H1 (cell line): ENCODE results near the gene SGK2. TPM values are rescaled to one million over a fixed set of nuclear protein-coding genes. Genes with fewer than 3 reads are reported as not detected.
A peak's percentile ranks its signal among the peaks of the same experiment; 100 is the strongest.

Source experiments
- CTCF ChIA-PET: fragments of 300-600 bp; sonication (Branson Sonifier 250); formaldehyde crosslinking; loops from one replicate; lab custom pipeline; 2021; ENCODE audit not compliant: partially characterized antibody; lab: Charles Lee
- POLR2A ChIA-PET: fragments of 300-600 bp; sonication (Branson Sonifier 250); formaldehyde crosslinking; loops from one replicate; lab custom pipeline; 2021; ENCODE audit warnings: inconsistent platforms; ENCODE audit not compliant: partially characterized antibody; lab: Charles Lee
- DNase-seq, 2 experiments: peaks; one replicate each; pipeline versions ENCODE4 v3.0.0 to v3.0.0-alpha.2; 2010 to 2022; ENCODE audit warnings: low spot score in 2 of 2, low read depth in 1 of 2, mixed read lengths in 1 of 2
- FAIRE-seq: peaks from 2 replicates; lab custom pipeline; 2011; peaks lifted over from hg19 to GRCh38; lab: Jason Lieb, UNC
- H2AFZ ChIP-seq: 2 replicates; pipeline ENCODE4 v1.8.1; 2012; ENCODE audit warnings: low read length, inconsistent platforms
- H2AK5ac ChIP-seq: 2 replicates; pipeline ENCODE4 v1.6.1; 2013; ENCODE audit warnings: low read depth, low read length
- H2BK120ac ChIP-seq: replicated peaks from 2 replicates; pipeline ENCODE3; 2013; ENCODE audit warnings: low read depth, low read length, inconsistent platforms
- H2BK12ac ChIP-seq: 2 replicates; pipeline ENCODE4 v1.6.1; 2013; ENCODE audit warnings: low read depth, low read length
- H2BK15ac ChIP-seq: 2 replicates; pipeline ENCODE4 v1.6.1; 2013; ENCODE audit warnings: low read length
- H2BK20ac ChIP-seq: 2 replicates; pipeline ENCODE4 v1.6.1; 2013; ENCODE audit warnings: low read length
- H2BK5ac ChIP-seq: 2 replicates; pipeline ENCODE4 v1.6.1; 2013; ENCODE audit warnings: low read depth, low read length
- H3K14ac ChIP-seq: 2 replicates; pipeline ENCODE4 v1.6.1; 2013; ENCODE audit warnings: inconsistent platforms; ENCODE audit not compliant: insufficient read length
- H3K18ac ChIP-seq: 2 replicates; pipeline ENCODE4 v1.6.1; 2013; ENCODE audit warnings: low read length; ENCODE audit errors: extremely low read depth
- H3K23ac ChIP-seq: 2 replicates; pipeline ENCODE4 v1.6.1; 2013; ENCODE audit warnings: inconsistent platforms; ENCODE audit not compliant: insufficient read length
- H3K23me2 ChIP-seq: 2 replicates; pipeline ENCODE4 v1.6.1; 2013; ENCODE audit warnings: low read depth, low read length
- H3K27ac ChIP-seq: 2 replicates; pipeline ENCODE4 v1.6.1; 2011; ENCODE audit warnings: low read depth, low read length, inconsistent platforms
- H3K27me3 ChIP-seq, 4 experiments: replicated peaks in 1 of 4; 1 replicate in 1 of 4; 2 replicates in 3 of 4; pipeline versions ENCODE4 v1.6.1 to v1.8.1; 2011 to 2013; ENCODE audit warnings: low read length in 3 of 4, mild to moderate bottlenecking in 3 of 4, inconsistent platforms in 2 of 4, mixed read lengths in 2 of 4, moderate library complexity in 1 of 4; ENCODE audit not compliant: control insufficient read depth in 3 of 4, insufficient read depth in 3 of 4; ENCODE audit errors: extremely low read depth in 1 of 4
- H3K36me3 ChIP-seq, 4 experiments: 2 replicates each; pipeline versions ENCODE4 v1.6.1 to v1.8.1; 2011 to 2013; ENCODE audit warnings: mild to moderate bottlenecking in 4 of 4, low read length in 3 of 4, moderate library complexity in 2 of 4, control low read depth in 1 of 4, inconsistent platforms in 1 of 4; ENCODE audit not compliant: insufficient read depth in 4 of 4, control insufficient read depth in 2 of 4
- H3K4ac ChIP-seq: replicated peaks from 2 replicates; pipeline ENCODE3; 2013; ENCODE audit warnings: low read length, low read depth, mixed read lengths, inconsistent platforms; ENCODE audit not compliant: insufficient read length
- H3K4me1 ChIP-seq, 4 experiments: replicated peaks in 1 of 4; 1 replicate in 1 of 4; 2 replicates in 3 of 4; pipeline versions ENCODE4 v1.6.1 to v1.8.1; 2011 to 2013; ENCODE audit warnings: low read length in 3 of 4, inconsistent platforms in 2 of 4, mixed read lengths in 1 of 4; ENCODE audit not compliant: insufficient read depth in 4 of 4, control insufficient read depth in 3 of 4
- H3K4me2 ChIP-seq, 2 experiments: 2 replicates each; pipeline versions ENCODE4 v1.6.1 to v1.8.1; 2011 to 2013; ENCODE audit warnings: low read depth in 2 of 2, low read length in 2 of 2, control low read depth in 1 of 2, inconsistent platforms in 1 of 2, mild to moderate bottlenecking in 1 of 2; ENCODE audit not compliant: insufficient read depth in 1 of 2
- H3K4me3 ChIP-seq, 4 experiments: fragments of 200-600, 300-600 bp in 1 of 4; sonication (generic), shearing (Covaris generic), sonication (Bioruptor Twin) in 1 of 4; 2 replicates each; pipeline versions ENCODE4 v1.5.1 to v1.8.1; 2011 to 2016; ENCODE audit warnings: low read length in 4 of 4, low read depth in 3 of 4, control low read depth in 2 of 4, inconsistent platforms in 2 of 4, mild to moderate bottlenecking in 2 of 4, mixed read lengths in 1 of 4, moderate library complexity in 1 of 4; ENCODE audit not compliant: insufficient read depth in 2 of 4; ENCODE audit errors: extremely low read depth in 1 of 4
- H3K56ac ChIP-seq: replicated peaks from 2 replicates; pipeline ENCODE3; 2013; ENCODE audit warnings: low read depth, mild to moderate bottlenecking, mixed read lengths, low read length, inconsistent platforms; ENCODE audit not compliant: insufficient read length
- H3K79me1 ChIP-seq: 2 replicates; pipeline ENCODE4 v1.6.1; 2013; ENCODE audit warnings: low read depth, low read length, control low read depth
- H3K79me2 ChIP-seq, 2 experiments: 2 replicates each; pipeline versions ENCODE4 v1.6.1 to v1.8.1; 2012 to 2013; ENCODE audit warnings: low read length in 2 of 2, mild to moderate bottlenecking in 2 of 2, inconsistent platforms in 1 of 2; ENCODE audit not compliant: insufficient read depth in 2 of 2, control insufficient read depth in 1 of 2
- H3K9ac ChIP-seq, 4 experiments: replicated peaks in 1 of 4; 1 replicate in 1 of 4; 2 replicates in 3 of 4; pipeline versions ENCODE4 v1.6.1 to v1.8.1; 2011 to 2013; ENCODE audit warnings: low read depth in 3 of 4, low read length in 3 of 4, control low read depth in 2 of 4, mild to moderate bottlenecking in 2 of 4, moderate library complexity in 2 of 4, inconsistent platforms in 1 of 4; ENCODE audit errors: extremely low read depth in 1 of 4
- H3K9me3 ChIP-seq, 2 experiments: 2 replicates each; pipeline versions ENCODE4 v1.6.1 to v1.8.1; 2012 to 2013; ENCODE audit warnings: mild to moderate bottlenecking in 2 of 2, moderate library complexity in 2 of 2, control low read depth in 1 of 2, inconsistent platforms in 1 of 2, low read depth in 1 of 2, low read length in 1 of 2, mixed read lengths in 1 of 2; ENCODE audit not compliant: insufficient read depth in 2 of 2
- H4K20me1 ChIP-seq, 2 experiments: replicated peaks in 1 of 2; 2 replicates each; pipeline versions ENCODE3 to v1.8.1; 2011 to 2013; ENCODE audit warnings: inconsistent platforms in 2 of 2, low read length in 2 of 2, mild to moderate bottlenecking in 1 of 2; ENCODE audit not compliant: insufficient read depth in 2 of 2, control insufficient read depth in 1 of 2
- H4K5ac ChIP-seq: 2 replicates; pipeline ENCODE4 v1.6.1; 2013; ENCODE audit warnings: low read length, low read depth, mixed read lengths, inconsistent platforms; ENCODE audit not compliant: insufficient read length
- H4K8ac ChIP-seq: 2 replicates; pipeline ENCODE4 v1.8.0; 2013; ENCODE audit warnings: mild to moderate bottlenecking, moderate library complexity, low read length, inconsistent platforms; ENCODE audit not compliant: insufficient read depth; ENCODE audit errors: extremely low read depth
- H4K91ac ChIP-seq: replicated peaks from 2 replicates; pipeline ENCODE3; 2013; ENCODE audit warnings: low read length, mixed read lengths, inconsistent platforms; ENCODE audit not compliant: insufficient read length
- BCL11A ChIP-seq, 2 experiments: IDR thresholded peaks; one replicate each; pipeline ENCODE4 v1.6.1; 2011; ENCODE audit warnings: low read depth in 2 of 2, low read length in 2 of 2, mild to moderate bottlenecking in 2 of 2
- CBX5 ChIP-seq: fragments of 300-800, 300-1000 bp; sonication (generic); IDR thresholded peaks from 2 replicates; pipeline ENCODE4 v1.7.1; 2016; ENCODE audit warnings: antibody characterized with exemption, low read length, low read depth
- CBX8 ChIP-seq: fragments of 300-800, 300-1000 bp; sonication (generic); IDR thresholded peaks from 2 replicates; pipeline ENCODE4 v1.7.1; 2016; ENCODE audit warnings: low read depth, low read length, borderline replicate concordance
- CTBP2 ChIP-seq: IDR thresholded peaks from 2 replicates; pipeline ENCODE4 v1.7.0; 2011; ENCODE audit warnings: borderline replicate concordance, mild to moderate bottlenecking, moderate library complexity, mixed read lengths, low read length; ENCODE audit not compliant: insufficient read depth, insufficient read length
- EZH2 ChIP-seq: fragments of 200-600 bp; sonication (generic); IDR thresholded peaks from 2 replicates; pipeline ENCODE4 v1.7.1; 2012; ENCODE audit warnings: low read depth, mild to moderate bottlenecking, moderate library complexity, low read length, inconsistent platforms; ENCODE audit not compliant: severe bottlenecking
- KDM1A ChIP-seq: fragments of 200-600, 300-600 bp; sonication (generic); IDR thresholded peaks from 2 replicates; pipeline ENCODE4 v1.7.1; 2016; ENCODE audit warnings: mild to moderate bottlenecking, low read length, borderline replicate concordance
- POLR2A ChIP-seq, 2 experiments: IDR thresholded peaks; 1 replicate in 1 of 2; 2 replicates in 1 of 2; pipeline ENCODE4 v1.6.1; 2011; ENCODE audit warnings: low read depth in 2 of 2, low read length in 2 of 2, mild to moderate bottlenecking in 2 of 2; ENCODE audit errors: control extremely low read depth in 1 of 2
- RXRA ChIP-seq: IDR thresholded peaks from 2 replicates; pipeline ENCODE4 v1.6.1; 2011; ENCODE audit warnings: low read depth, mild to moderate bottlenecking, low read length, moderate library complexity; ENCODE audit not compliant: insufficient read depth
- SIN3A ChIP-seq, 2 experiments: IDR thresholded peaks in 1 of 2; conservative IDR thresholded peaks in 1 of 2; 2 replicates each; pipeline ENCODE4 v1.6.1; 2011 to 2012; ENCODE audit warnings: low read length in 2 of 2, improper control_type of control experiment in 1 of 2, low read depth in 1 of 2, mild to moderate bottlenecking in 1 of 2
- SRF ChIP-seq: IDR thresholded peaks from 2 replicates; pipeline ENCODE4 v1.6.1; 2011; ENCODE audit warnings: mild to moderate bottlenecking, low read depth, low read length, moderate library complexity
- USF2 ChIP-seq: IDR thresholded peaks from 2 replicates; pipeline ENCODE4 v1.6.1; 2011; ENCODE audit warnings: low read length, improper control_type of control experiment
- WGBS, 2 experiments: shearing (Covaris generic) in 1 of 2; methylation state at CpG; one replicate each; pipeline versions ENCODE4 v1.1.6 to v1.1.7; 2013 to 2015; ENCODE audit warnings: low lambda C conversion rate in 2 of 2, mixed read lengths in 2 of 2, inconsistent platforms in 1 of 2, low coverage in 1 of 2, missing lambda C conversion rate in 1 of 2; ENCODE audit not compliant: insufficient replicate concordance in 2 of 2, insufficient coverage in 1 of 2, insufficient read length in 1 of 2; ENCODE audit errors: extremely low coverage in 1 of 2, missing lambda C conversion rate in 1 of 2; 5-methylcytosine and 5-hydroxymethylcytosine counted together
- polyA plus RNA-seq, 7 experiments: library from polyadenylated mRNA; depleted of rRNA in 3 of 7; stranded (reverse) in 5 of 7; unstranded in 2 of 7; fragments of >200 nt in 5 of 7; fragments of 200-250 nt in 2 of 7; gene quantifications; 1 replicate in 5 of 7; 2 replicates in 1 of 7; 4 replicates in 1 of 7; pipeline versions ENCODE4 v1.2.1 to v1.2.3, GENCODE V29; 2011 to 2013; ENCODE audit warnings: missing spikeins in 2 of 7, mixed read lengths in 2 of 7
- total RNA-seq: library from RNA; stranded (reverse); fragmentation: NEBNext Ultra II Directional; extraction: Animal tissue kit (Norgen Biotek cat#: 25700); gene quantifications from 2 replicates; pipeline ENCODE4 v1.2.1, GENCODE V29; 2021

Gene SGK2
- total and polyA plus RNA-seq, 2 of the 8 experiments (the other 6 are each of a cell fraction or from before 2014, with no cell fraction given) = 0.21 TPM; not detected in 1

GRCh38 chr20:43539975-43540672 is 18.7 kb upstream of the SGK2 start:
- POLR2A ChIA-PET = interaction anchor here (0.9 to 5.2 kb wide), 2 partner anchors 31 to 84 kb away, joined by 3 to 23 read pairs; partner anchors contain the start of gene SRSF6
- no peak overlapping the region for H3K14ac ChIP-seq
- H2AFZ ChIP-seq = no peak overlapping the region
- H3K79me1 ChIP-seq = no peaks in the 10 kb centered on the region
- H3K9ac ChIP-seq = no peak overlapping the region
- CTCF ChIA-PET = interaction anchor here (0.6 to 6.5 kb wide), 13 partner anchors 10 to 849 kb away, joined by 3 to 54 read pairs (median 8); no protein-coding TSS in a partner anchor
- no peak for TF ChIP-seq SIN3A (conservative IDR thresholded peaks at IDR 0.05 in 1 of 2, IDR thresholded peaks at IDR 0.05 in 1 of 2; ENCODE audit: low read depth in 1 of 2, low read length in 2 of 2)
- TF ChIP-seq CBX5 = no peak
- no peak for TF ChIP-seq EZH2
- TF ChIP-seq USF2 = no peak
- TF ChIP-seq BCL11A (IDR thresholded peaks at IDR 0.05; ENCODE audit: low read depth in 2 of 2, low read length in 2 of 2) = no peak
- TF ChIP-seq SRF = no peak
- no peak for TF ChIP-seq CTBP2
- TF ChIP-seq POLR2A (IDR thresholded peaks at IDR 0.05; ENCODE audit: control extremely low read depth in 1 of 2, low read depth in 2 of 2, low read length in 2 of 2) = no peak
- no peak for TF ChIP-seq KDM1A
- no peak for TF ChIP-seq RXRA
- no peak for TF ChIP-seq CBX8
- H2BK12ac ChIP-seq = no peak overlapping the region
- no peak overlapping the region for H4K5ac ChIP-seq
- no peaks in the 10 kb centered on the region for H3K4me1 ChIP-seq
- H3K27ac ChIP-seq = no peak overlapping the region
- no peak overlapping the region for H4K91ac ChIP-seq
- no peak overlapping the region for H2BK5ac ChIP-seq
- DNase-seq (no peak), FAIRE-seq (no peak)
- H2AK5ac ChIP-seq = no peak overlapping the region
- no peaks in the 10 kb centered on the region for H3K23me2 ChIP-seq
- no peak overlapping the region for H3K4me3 ChIP-seq
- H3K4me2 ChIP-seq = no peak overlapping the region
- H3K56ac ChIP-seq = no peak overlapping the region
- no peaks in the 10 kb centered on the region for H3K27me3 ChIP-seq
- no peak overlapping the region for H2BK120ac ChIP-seq
- H3K9me3 ChIP-seq = no peaks in the 10 kb centered on the region
- H2BK20ac ChIP-seq = no peak overlapping the region
- no peaks in the 10 kb centered on the region for H3K79me2 ChIP-seq
- peaks cover 2% of the 10 kb centered on the region in 2 experiments for H4K20me1 ChIP-seq
- no peak overlapping the region for H3K4ac ChIP-seq
- WGBS, 2 experiments = 89% methylated on average over 17 of the region's 17 CpGs; no CpG with 5 or more reads in 1 of the 2 experiments
- H3K23ac ChIP-seq = no peak overlapping the region
- H2BK15ac ChIP-seq = no peak overlapping the region
- peaks cover 0 to 14% (median 4%) of the 10 kb centered on the region in 4 experiments; a peak in 5 of 8 replicates for H3K36me3 ChIP-seq
- peak overlapping the region; percentile 8; the same call in 1 of the 2 replicates for H4K8ac ChIP-seq
- H3K18ac ChIP-seq = no peak overlapping the region
